ENCODE data around the gene SMIM10L1.

DNA sequence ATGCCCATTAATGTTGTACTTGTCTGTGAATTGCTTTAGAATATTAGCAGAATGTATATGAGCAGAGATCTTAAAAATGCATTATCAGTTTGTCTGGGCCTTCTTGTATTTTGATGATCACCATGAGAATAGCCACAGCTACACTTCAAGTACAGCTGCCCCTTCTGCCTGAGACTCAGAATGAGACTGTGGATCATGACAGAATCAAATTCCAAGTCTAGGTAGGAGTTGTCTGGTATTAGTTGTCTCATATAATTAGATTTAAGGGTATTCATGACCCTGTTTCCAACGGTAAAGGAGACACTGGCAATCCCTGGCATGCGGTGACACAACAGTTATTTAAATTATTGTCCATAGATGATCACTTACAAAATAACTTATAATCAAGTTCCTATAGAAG, 18.3 kb upstream of the SMIM10L1 start:
- TF ChIP-seq, protein P1, sequence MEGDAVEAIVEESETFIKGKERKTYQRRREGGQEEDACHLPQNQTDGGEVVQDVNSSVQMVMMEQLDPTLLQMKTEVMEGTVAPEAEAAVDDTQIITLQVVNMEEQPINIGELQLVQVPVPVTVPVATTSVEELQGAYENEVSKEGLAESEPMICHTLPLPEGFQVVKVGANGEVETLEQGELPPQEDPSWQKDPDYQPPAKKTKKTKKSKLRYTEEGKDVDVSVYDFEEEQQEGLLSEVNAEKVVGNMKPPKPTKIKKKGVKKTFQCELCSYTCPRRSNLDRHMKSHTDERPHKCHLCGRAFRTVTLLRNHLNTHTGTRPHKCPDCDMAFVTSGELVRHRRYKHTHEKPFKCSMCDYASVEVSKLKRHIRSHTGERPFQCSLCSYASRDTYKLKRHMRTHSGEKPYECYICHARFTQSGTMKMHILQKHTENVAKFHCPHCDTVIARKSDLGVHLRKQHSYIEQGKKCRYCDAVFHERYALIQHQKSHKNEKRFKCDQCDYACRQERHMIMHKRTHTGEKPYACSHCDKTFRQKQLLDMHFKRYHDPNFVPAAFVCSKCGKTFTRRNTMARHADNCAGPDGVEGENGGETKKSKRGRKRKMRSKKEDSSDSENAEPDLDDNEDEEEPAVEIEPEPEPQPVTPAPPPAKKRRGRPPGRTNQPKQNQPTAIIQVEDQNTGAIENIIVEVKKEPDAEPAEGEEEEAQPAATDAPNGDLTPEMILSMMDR (IDR thresholded peaks at IDR 0.05), result no peak
- TF ChIP-seq POLR2A (IDR thresholded peaks at IDR 0.05), result no peak
